Right lobe of liver (tissue), 6 donors: ENCODE data around the gene JMJD8. TPM values are rescaled to one million over a fixed set of nuclear protein-coding genes. Genes with fewer than 3 reads are reported as not detected.
A peak's percentile ranks its signal among the peaks of the same experiment; 100 is the strongest.

Experiments used
- ATAC-seq, 4 donors: fragments of 200-7000 bp; cut with Tn5 transposase; one replicate each; pipeline ENCODE4 v1.9.1; 2020; ENCODE audit warnings: mild to moderate bottlenecking in 4 of 4, moderate library complexity in 4 of 4
- DNase-seq, 3 donors: peaks; one replicate each; pipeline ENCODE4 v3.0.0-alpha.2; 2020
- H3K27ac ChIP-seq, 3 donors: fragments of 200-600 bp; one replicate each; pipeline ENCODE4 v1.8.0; 2022
- H3K27me3 ChIP-seq, 2 donors: fragments of 200-600 bp; one replicate each; pipeline ENCODE4 v1.8.0; 2022
- H3K36me3 ChIP-seq, 4 donors: fragments of 200-600 bp; sonication (generic) in 1 of 4; one replicate each; pipeline versions ENCODE4 v1.5.1 to v1.8.0; 2017 to 2022; ENCODE audit warnings: control low read depth in 1 of 4
- H3K4me1 ChIP-seq, 4 donors: fragments of 200-600 bp; sonication (generic) in 1 of 4; one replicate each; pipeline versions ENCODE4 v1.5.1 to v1.8.0; 2017 to 2022; ENCODE audit warnings: control low read depth in 1 of 4
- H3K4me3 ChIP-seq, 3 donors: fragments of 200-600 bp; one replicate each; pipeline ENCODE4 v1.8.0; 2022
- H3K9me3 ChIP-seq, 4 donors: fragments of 200-600 bp; sonication (generic) in 1 of 4; one replicate each; pipeline versions ENCODE4 v1.5.1 to v1.8.0; 2017 to 2022; ENCODE audit warnings: control low read depth in 1 of 4
- POLR2A ChIP-seq: fragments of 450-650 bp; IDR thresholded peaks from one replicate; pipeline ENCODE4 v1.6.1; 2017; ENCODE audit warnings: antibody characterized with exemption, mild to moderate bottlenecking
- WGBS: methylation state at CpG from one replicate; pipeline ENCODE4 v1.1.6; 2018; ENCODE audit warnings: low coverage, low lambda C conversion rate; ENCODE audit not compliant: insufficient coverage; ENCODE audit errors: missing lambda C conversion rate; 5-methylcytosine and 5-hydroxymethylcytosine counted together
- intact Hi-C, 2 donors: fragments of 100-400 bp; cut with DNase I; formaldehyde crosslinking; loops; one replicate each; pipeline versions ENCODE4 v1.11.2 to v1.14.1; 2022
- total RNA-seq, 6 experiments: library from RNA; depleted of rRNA in 2 of 6; stranded (reverse); fragments of >200 nt in 2 of 6; fragmentation: NEBNext Ultra II Directional in 3 of 6; extraction: Animal tissue kit (Norgen Biotek cat#: 25700) in 3 of 6; gene quantifications; one replicate each; pipeline versions ENCODE4 v1.1.0 to v1.2.4, GENCODE V29; 2016 to 2023
- TF ChIP-seq, protein P1 (sequence below), 4 donors: fragments of 200-600 bp in 3 of 4; fragments of 450-650 bp in 1 of 4; IDR thresholded peaks; one replicate each; pipeline versions ENCODE4 v1.5.1 to v1.8.0; 2016 to 2022; ENCODE audit warnings: antibody characterized with exemption in 4 of 4, mild to moderate bottlenecking in 2 of 4
- donor health status: DM: no; HTN: yes; CAD: no.
- donor health status: DM: no; HTN: no; CAD: no.
- donor health status: DM: no; HTN: no; CAD: no.
- donor health status: DM: no; HTN: yes; CAD: no.
- donor health status: DM: no; HTN: yes; CAD: no.

JMJD8 gene
- total RNA-seq, 6 experiments from 2014 or later: 26.9 to 68.1 (median 36.9) TPM

DNA sequence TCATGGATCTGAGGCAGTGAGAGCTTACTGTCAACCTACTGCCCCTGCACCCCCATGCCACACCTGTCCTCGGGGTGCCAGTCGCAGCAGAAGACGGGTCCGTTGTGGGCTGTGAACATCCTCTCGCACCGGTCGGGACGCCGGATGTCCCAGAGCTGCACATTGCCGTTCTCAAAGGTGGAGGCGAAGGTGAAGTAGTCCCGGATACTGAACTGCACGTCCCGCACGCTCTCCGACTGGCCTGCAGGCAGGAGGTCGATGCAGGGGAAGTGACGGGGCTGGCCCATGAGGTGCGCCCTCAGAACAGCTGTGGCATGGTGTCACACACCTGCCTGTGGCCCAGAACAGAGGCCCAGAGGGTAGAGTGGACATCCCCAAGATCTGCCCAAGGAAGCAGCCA is 3.4 kb upstream of the JMJD8 start:
- intact Hi-C loops: no loop called here
- TF ChIP-seq POLR2A: no peak
- TF ChIP-seq, protein P1, sequence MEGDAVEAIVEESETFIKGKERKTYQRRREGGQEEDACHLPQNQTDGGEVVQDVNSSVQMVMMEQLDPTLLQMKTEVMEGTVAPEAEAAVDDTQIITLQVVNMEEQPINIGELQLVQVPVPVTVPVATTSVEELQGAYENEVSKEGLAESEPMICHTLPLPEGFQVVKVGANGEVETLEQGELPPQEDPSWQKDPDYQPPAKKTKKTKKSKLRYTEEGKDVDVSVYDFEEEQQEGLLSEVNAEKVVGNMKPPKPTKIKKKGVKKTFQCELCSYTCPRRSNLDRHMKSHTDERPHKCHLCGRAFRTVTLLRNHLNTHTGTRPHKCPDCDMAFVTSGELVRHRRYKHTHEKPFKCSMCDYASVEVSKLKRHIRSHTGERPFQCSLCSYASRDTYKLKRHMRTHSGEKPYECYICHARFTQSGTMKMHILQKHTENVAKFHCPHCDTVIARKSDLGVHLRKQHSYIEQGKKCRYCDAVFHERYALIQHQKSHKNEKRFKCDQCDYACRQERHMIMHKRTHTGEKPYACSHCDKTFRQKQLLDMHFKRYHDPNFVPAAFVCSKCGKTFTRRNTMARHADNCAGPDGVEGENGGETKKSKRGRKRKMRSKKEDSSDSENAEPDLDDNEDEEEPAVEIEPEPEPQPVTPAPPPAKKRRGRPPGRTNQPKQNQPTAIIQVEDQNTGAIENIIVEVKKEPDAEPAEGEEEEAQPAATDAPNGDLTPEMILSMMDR (IDR thresholded peaks at IDR 0.05): no peak

DNA sequence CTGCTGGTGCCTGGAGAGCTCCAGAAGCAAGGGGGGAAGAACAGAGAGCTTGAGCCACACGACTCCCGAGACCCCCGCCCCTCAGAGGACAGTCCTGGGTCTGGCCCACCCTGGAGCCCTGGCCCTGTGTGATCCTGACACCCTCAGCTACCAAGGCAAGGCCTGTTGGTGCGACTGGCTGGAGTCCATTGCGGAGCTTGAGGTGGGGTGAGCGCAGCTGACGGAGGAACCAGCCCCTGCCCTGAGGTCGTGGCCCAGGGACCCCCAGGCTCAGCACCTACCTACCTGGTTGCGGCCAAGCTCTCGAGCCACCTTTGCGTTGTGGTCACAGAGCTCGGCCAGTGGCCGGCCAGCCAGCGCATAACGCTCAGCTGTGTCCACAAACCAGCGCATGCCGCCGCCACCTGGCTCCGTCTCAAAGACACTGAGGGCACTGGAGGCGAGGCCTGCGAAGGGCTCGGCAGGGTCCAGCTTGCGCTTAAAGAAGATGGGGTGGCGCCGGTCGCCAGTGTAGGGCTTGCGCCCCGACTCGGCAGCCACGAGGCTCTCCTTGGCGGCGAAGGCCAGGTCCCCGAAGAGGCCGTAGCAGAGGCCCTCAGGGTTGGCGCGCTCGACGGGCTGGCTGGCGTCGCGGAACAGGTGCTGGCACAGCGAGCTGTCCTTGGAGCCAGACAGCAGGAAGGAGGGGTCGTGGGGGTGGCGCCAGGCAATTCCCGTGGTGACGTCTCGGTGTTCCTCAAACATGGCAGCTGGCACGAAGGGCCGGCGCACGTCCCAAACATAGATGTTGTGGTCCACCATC is 2.5 kb upstream of the JMJD8 start:
- 80% methylated on average over 2 of the region's 51 CpGs for WGBS
- Histone ChIP-seq H3K36me3 (peaks cover 0 to 20% (median 6%) of the 10 kb centered on the region in 4 donors), H3K27ac (no peak overlapping the region), H3K4me3 (no peak overlapping the region), H3K27me3 (no peaks in the 10 kb centered on the region), H3K4me1 (peaks cover 0 to 38% (median 16%) of the 10 kb centered on the region in 4 donors), H3K9me3 (no peaks in the 10 kb centered on the region)
- no peak for ATAC-seq
- no peak for DNase-seq
- intact Hi-C loops: no loop called here
- TF ChIP-seq POLR2A: no peak
- TF ChIP-seq, protein P1 (IDR thresholded peaks at IDR 0.05): no peak

More for the DNA sequence above, 3.4 kb upstream of the JMJD8 start:
- Histone ChIP-seq H3K9me3 (no peaks in the 10 kb centered on the region), H3K4me3 (no peak overlapping the region), H3K36me3 (peaks cover 0 to 11% (median 2%) of the 10 kb centered on the region in 4 donors), H3K27ac (no peak overlapping the region), H3K27me3 (no peaks in the 10 kb centered on the region), H3K4me1 (peaks cover 0 to 30% (median 12%) of the 10 kb centered on the region in 4 donors)
- no peak for DNase-seq
- WGBS: no CpG with 5 or more reads among the region's 19 CpGs
- no peak for ATAC-seq

DNA sequence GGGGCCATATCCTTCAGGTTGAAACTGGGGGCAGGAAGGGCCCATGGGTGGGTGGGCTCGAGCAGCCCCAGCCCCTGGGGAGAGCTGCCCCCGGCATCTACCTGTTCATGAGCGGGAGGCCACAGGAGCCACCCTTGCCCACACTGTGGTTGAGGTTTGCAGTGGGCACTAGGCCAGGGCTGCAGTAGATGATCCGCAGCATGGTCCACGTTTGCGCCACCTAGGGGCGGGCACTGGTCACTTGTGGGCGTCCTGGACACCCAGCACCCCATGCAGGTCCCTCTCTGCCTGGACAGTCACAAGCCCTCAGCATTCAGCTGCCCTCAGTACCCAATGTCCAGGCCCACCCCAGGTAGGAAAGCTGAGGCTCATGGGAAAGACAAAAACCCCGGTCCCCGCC is 1.8 kb upstream of the JMJD8 start:
- Histone ChIP-seq H3K9me3 (no peaks in the 10 kb centered on the region), H3K27ac (no peak overlapping the region), H3K4me1 (peaks cover 0 to 45% (median 22%) of the 10 kb centered on the region in 4 donors), H3K36me3 (peaks cover 0 to 21% (median 7%) of the 10 kb centered on the region in 4 donors), H3K27me3 (no peaks in the 10 kb centered on the region), H3K4me3 (no peak overlapping the region)
- peak in 2 of 4 donors; percentile 5 to 17 for ATAC-seq
- intact Hi-C loops: no loop called here
- DNase-seq: peak; percentile 65 to 71 (median 66)
- no peak for TF ChIP-seq POLR2A
- TF ChIP-seq, protein P1 (IDR thresholded peaks at IDR 0.05): peak; percentile 35 to 42 (median 36)
- WGBS: no CpG with 5 or more reads among the region's 10 CpGs

DNA sequence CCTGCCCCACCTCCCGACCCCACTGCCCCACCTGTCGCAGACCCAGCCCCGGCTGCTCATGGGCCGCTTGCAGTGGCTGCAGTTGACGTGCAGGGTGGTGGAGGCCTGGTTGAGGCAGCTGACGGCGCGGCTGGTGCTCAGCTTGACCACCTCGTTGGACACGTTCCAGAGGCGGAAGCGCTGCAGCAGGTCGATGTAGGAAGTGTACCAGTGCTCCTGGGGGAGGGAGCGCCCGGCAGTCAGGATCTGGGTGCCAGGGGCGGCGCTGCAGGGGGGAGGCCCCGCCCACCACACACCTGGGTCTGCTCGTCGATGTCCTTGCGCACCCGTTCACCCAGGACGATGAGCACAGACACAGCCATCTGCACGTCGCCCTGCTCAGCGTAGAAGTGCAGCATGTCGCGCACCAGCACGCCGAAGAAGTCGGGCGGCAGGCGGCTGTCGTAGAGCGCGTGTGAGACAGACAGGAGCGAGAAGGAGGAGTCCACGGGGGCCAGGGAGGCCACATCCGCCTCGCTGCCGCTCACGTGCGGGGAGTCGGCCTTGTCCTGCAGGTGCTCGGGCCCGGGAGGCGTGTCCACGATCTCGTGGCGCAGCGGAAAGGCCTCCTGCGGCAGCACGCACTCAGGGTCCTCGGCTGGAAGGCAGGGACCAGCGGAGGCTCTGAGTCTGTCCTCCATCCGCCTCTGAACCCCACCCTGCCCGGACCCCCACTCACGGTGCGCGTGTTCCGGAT is 995 bp upstream of the JMJD8 start:
- no peaks in the 10 kb centered on the region for H3K9me3 ChIP-seq
- H3K27ac ChIP-seq: no peak overlapping the region
- ATAC-seq (no peak), DNase-seq (peak in 2 of 3 donors; percentile 67 to 69)
- 96% methylated on average over 4 of the region's 61 CpGs for WGBS
- H3K36me3 ChIP-seq: peaks cover 0 to 21% (median 7%) of the 10 kb centered on the region in 4 donors
- intact Hi-C loops: no loop called here
- TF ChIP-seq POLR2A: no peak
- TF ChIP-seq, protein P1 (IDR thresholded peaks at IDR 0.05): no peak
- no peaks in the 10 kb centered on the region for H3K27me3 ChIP-seq
- peak overlapping the region in 2 of 3 donors; percentile 68 to 84 for H3K4me3 ChIP-seq
- H3K4me1 ChIP-seq: peaks cover 0 to 47% (median 20%) of the 10 kb centered on the region in 4 donors
